LHCN-M2 (cell line): ENCODE measurements around the gene NR3C1. TPM values are rescaled to one million over a fixed set of nuclear protein-coding genes. Genes with fewer than 3 reads are reported as not detected.
"Not testable (repeated sequence)": the region's sequence is repeated elsewhere in the genome, so short reads cannot be mapped to it uniquely, and the experiment has no call there.

Experiments
- DNase-seq: peaks from one replicate; pipeline ENCODE4 v3.0.0-alpha.2; 2012; ENCODE audit warnings: low read depth
- total RNA-seq: library from RNA; depleted of rRNA; stranded (reverse); fragments of >200 nt; gene quantifications from 2 replicates; pipeline ENCODE4 v1.2.3, GENCODE V29; 2014

Gene NR3C1
- total RNA-seq, 1 experiment from 2014 or later: 47.1 TPM

DNA sequence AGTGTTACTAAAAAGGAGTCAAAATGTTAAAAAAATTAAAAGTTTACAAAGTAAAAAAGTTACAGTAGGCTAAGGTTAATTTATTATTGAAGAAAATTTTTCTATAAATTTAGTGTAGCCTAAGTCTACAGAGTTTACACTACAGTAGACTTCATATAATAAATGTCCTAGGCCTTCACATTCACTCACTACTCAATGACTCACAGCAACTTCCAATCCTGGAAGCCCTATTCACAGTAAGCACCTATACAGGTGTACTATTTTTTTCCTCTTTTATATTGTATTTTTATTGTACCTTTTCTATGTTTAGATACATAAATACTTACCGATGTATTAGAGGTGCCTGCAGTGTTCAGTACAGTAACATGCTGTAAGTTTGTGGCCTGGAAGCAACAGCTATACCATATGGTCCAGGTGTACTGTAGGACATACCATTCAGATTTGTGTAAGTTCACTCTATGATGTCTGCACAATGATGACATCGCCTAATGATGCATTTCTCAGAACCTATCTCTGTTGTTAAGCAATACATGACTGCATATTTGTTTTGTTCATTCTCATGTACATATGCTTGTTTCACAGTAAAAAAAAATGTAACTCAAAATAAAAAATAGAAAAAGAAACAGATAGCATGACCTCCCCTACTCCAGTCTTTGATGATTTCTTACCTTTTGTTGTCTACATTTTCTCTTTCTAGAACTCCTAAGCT lies 64.7 kb downstream of the NR3C1 start:
- no peak for DNase-seq

GRCh38 chr5:143337946-143338345 lies 65.5 kb downstream of the NR3C1 start:
- peak; percentile 51 for DNase-seq

DNA sequence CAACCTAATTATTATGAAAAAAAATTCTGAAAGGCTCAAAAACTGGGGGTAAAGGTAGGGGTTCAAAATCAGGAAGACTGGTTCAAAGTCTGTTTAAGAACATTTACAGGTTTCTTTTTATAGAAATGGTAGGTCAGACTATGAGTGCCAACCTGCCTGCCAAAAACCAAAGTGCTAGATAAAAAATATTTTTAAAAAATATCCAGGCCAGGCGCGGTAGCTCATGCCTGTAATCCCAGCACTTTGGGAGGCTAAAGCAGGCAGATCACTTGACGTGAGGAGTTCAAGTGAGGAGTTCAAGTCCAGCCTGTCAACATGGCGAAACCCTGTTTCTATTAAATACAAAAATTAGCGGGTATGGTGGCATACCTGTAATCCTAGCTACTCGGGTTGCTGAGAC lies 67.0 kb downstream of the NR3C1 start:
- no peak for DNase-seq

- no peak for DNase-seq
Measured at GRCh38 chr5:143334903-143335302, 68.6 kb downstream of the NR3C1 start.

GRCh38 chr5:143334380-143334779 lies 69.1 kb downstream of the NR3C1 start:
- not testable (repeated sequence) for DNase-seq

DNA sequence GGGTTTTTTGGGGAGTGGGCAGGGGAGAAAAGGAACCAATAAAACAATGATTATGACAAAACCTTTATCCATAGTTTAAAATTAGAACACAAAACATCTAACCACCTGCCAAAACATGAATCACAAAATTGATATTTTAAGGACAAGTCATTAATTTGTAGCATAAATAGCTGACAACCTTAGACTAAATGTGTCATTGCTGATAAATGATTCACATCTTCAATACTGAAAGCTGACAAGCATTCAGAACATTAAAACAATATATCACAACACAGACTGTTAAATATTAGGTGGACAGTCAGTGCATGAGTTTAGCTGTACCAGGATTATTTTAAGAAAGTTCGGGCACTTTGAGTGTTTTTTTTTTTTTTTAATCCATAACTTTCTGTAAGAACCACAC lies 71.5 kb downstream of the NR3C1 start:
- no peak for DNase-seq

- no peak for DNase-seq
Measured at GRCh38 chr5:143329843-143330242, 73.6 kb downstream of the NR3C1 start.

- no peak for DNase-seq
Measured at GRCh38 chr5:143328589-143329220, 74.8 kb downstream of the NR3C1 start.

- not testable (repeated sequence) for DNase-seq
Measured at GRCh38 chr5:143325086-143325485, 78.4 kb downstream of the NR3C1 start.

DNA sequence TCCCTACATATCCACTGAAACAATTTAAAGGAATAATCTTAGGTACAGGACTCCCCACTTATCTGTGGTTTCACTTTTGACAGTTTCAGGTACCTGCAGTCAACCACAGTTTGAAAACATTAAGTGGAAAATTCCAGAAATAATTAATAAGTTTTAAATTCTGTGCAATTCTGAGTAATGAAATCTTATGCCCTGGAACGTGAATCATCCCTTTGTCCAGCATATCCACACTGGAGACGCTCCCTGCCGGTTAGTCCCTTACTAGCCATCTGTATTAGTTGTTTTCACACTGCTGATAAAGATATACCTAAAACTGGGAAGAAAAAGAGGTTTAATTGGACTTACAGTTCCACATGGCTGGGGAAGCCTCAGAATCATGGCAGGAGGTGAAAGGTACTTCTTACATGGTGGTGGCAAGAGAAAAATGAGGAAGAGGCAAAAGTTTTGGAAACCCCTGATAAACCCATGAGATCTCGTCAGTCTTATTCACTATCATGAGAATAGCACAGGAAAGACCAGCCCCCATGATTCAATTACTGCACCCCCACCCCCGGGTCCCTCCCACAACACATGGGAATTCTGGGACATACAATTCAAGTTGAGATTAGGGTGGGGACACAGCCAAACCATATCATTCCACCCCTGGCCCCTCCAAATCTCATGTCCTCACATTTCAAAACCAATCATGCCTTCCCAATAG lies 80.4 kb downstream of the NR3C1 start:
- DNase-seq: peak; percentile 51

DNA sequence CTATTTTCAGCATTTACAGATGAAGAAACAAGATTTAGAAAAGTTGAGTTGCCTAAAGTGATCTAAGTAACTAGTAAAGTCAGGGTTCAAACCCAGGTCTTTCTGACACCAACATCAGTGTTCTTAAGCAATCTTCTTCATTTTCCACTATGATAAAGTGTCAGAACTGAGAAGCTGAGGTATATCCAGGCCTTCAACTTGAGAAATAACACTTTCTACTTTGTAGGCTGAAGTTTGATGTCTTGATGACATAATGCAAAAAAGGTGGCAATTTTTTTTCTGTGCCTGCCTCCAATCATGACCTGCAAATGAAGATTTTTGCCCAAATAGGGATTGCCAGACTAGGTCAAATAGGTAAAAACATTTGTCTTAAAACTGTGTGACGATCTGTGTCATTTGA lies 81.3 kb downstream of the NR3C1 start:
- no peak for DNase-seq

GRCh38 chr5:143319437-143320227 lies 83.9 kb downstream of the NR3C1 start:
- DNase-seq: no peak

GRCh38 chr5:143318833-143319232 lies 84.7 kb downstream of the NR3C1 start:
- DNase-seq: no peak

GRCh38 chr5:143318270-143318669 lies 85.2 kb downstream of the NR3C1 start:
- no peak for DNase-seq

DNA sequence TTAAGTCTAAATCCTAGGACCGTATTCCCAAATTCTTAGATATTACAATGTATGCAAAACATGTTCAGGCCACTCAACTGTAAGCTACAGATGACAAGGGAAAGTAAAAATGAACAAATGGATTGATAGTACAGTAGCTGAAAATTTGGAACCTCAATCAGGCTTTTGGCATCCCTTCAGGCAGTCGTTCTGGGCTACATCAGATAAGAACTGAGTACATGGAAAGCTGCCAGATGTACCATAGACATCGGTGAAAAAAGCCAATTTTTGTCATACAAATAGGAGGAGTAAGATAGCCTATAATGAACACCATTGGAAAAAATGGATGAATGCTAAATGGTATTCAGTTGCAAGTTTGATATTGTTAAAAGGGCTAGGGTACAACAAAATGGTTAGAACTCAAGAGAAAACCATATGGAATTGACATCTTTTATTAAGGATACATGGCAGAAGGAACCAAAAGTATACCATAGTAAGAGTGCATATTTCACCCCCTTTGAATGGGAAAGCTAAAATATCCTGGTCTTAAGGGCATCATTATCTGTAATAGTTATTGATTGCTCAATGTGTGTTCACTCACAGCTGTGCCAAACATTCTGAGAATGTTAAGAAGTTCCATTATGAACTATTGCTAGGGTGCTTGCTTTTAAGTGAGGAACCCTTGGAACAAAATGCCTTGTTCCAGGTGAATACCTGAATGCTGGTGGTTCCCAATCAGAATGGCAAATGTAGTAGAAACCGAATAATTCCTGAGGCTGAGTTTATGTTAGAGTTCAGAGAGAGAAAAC lies 86.4 kb downstream of the NR3C1 start:
- no peak for DNase-seq

DNA sequence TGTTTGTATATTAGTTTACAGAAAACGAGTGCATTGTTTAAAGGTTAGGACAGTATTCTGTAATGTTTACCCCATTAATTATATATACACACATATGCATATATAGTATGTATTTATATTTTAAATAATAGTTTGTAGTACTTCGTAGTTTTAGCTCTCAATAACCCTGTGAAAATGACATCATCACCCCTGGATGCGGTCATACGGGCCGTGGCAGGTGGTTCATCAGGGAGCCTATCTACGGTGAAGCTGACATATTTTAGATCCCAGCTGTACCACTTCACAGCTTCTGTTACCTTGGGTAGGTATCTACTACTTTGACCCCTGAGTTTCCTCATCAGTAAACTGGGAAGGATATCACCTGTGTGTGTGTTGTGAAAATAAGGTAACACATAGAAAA lies 87.1 kb downstream of the NR3C1 start:
- no peak for DNase-seq

- DNase-seq: no peak
Measured at GRCh38 chr5:143315929-143316328, 87.6 kb downstream of the NR3C1 start.

DNA sequence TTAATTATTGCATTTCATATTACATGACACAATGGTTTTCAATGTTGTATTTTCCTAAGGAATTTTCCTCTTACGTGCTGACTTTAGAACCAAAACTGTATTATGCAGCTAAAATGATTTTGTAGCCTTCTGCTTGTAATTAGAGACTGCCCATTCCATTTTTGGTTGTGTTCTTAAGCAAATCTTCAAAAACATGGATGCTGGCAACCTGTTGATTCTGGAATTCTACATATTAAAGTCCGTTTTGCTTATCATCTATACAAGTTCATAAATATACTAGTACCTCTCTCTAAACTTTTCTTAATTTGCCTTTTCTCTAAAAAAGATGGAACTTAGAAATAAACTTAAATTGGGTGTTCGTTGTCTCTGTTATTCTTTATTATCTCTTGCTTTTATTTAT lies 88.3 kb downstream of the NR3C1 start:
- no peak for DNase-seq

DNA sequence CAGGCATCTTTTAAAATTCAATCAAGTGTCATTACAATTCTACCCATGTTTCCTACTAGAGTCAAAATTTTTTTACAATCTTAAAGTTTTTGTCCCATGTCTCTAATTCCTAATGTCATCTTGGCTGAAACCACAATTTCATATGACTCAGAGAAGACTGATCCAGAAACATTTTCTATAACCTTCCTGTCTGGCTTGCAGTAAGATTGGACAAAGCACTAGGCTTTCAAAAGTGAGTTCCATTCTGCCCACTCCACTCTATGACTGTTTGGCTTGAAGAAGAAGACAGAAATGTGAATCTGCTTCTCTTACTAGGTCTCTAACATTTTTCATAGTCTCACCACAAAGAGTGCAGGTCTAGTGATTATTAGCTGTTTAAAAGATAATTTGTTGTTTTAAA lies 88.8 kb downstream of the NR3C1 start:
- peak; percentile 81 for DNase-seq

DNA sequence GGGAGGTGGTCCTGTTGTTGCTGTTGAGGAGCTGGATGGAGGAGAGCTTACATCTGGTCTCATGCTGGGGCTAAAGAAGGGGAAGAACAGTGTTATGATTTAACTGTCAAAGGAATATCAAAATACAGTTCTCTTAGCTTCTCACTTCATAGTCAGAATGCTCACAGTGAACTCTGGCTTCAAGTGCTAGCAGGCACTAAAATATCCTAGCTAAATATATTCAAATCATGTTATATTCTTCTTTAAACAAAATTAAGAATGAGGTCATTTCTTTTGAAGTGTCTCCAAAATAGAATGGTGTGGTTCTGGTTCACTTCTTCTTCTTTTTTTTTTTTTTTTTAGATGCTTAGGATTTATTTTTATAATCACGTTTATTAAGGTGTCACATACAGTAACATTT lies 89.4 kb downstream of the NR3C1 start:
- no peak for DNase-seq

GRCh38 chr5:143313298-143313852 lies 90.1 kb downstream of the NR3C1 start:
- peak; percentile 32 for DNase-seq
